ENCODE results near the gene FSTL5.

FSTL5 gene

GRCh38 chr4:162162672-162163071 is 1.1 kb downstream of the FSTL5 start:
- Histone ChIP-seq H3K9me3 (no peaks in the 10 kb centered on the region), H3K36me3 (no peaks in the 10 kb centered on the region), H3K4me1 (no peaks in the 10 kb centered on the region), H3K4me3 (ENCODE audit: low read depth, low read length) (no peak overlapping the region), H3K27me3 (no peaks in the 10 kb centered on the region)
- DNase-seq = no peak
- TF ChIP-seq CTCF (IDR thresholded peaks at IDR 0.05; ENCODE audit: low read depth, low read length) = no peak

GRCh38 chr4:162157241-162157640 is 6.6 kb downstream of the FSTL5 start:
- Histone ChIP-seq H3K9me3 (no peaks in the 10 kb centered on the region), H3K36me3 (no peaks in the 10 kb centered on the region)
- no peak for DNase-seq

GRCh38 chr4:162154862-162155540 is 8.8 kb downstream of the FSTL5 start:
- DNase-seq = no peak
- TF ChIP-seq CTCF (IDR thresholded peaks at IDR 0.05; ENCODE audit: low read depth, low read length) = no peak
- no peaks in the 10 kb centered on the region for H3K27me3 ChIP-seq
- H3K4me3 ChIP-seq (ENCODE audit: low read depth, low read length) = no peak overlapping the region
- H3K36me3 ChIP-seq = no peaks in the 10 kb centered on the region
- no peaks in the 10 kb centered on the region for H3K4me1 ChIP-seq
- no peaks in the 10 kb centered on the region for H3K9me3 ChIP-seq

More at GRCh38 chr4:162157241-162157640, 6.6 kb downstream of the FSTL5 start:
- H3K27me3 ChIP-seq = no peaks in the 10 kb centered on the region
- no peak for TF ChIP-seq CTCF (IDR thresholded peaks at IDR 0.05; ENCODE audit: low read depth, low read length)
- no peak overlapping the region for H3K4me3 ChIP-seq (ENCODE audit: low read depth, low read length)
- no peaks in the 10 kb centered on the region for H3K4me1 ChIP-seq

- no peaks in the 10 kb centered on the region for H3K4me1 ChIP-seq
- no peaks in the 10 kb centered on the region for H3K9me3 ChIP-seq
- no peaks in the 10 kb centered on the region for H3K27me3 ChIP-seq
- H3K4me3 ChIP-seq (ENCODE audit: low read depth, low read length) = no peak overlapping the region
- TF ChIP-seq CTCF (IDR thresholded peaks at IDR 0.05; ENCODE audit: low read depth, low read length) = no peak
- DNase-seq = no peak
- H3K36me3 ChIP-seq = no peaks in the 10 kb centered on the region
Measured at GRCh38 chr4:162151850-162152249, 11.9 kb downstream of the FSTL5 start.

GRCh38 chr4:162151386-162151785 is 12.4 kb downstream of the FSTL5 start:
- H3K9me3 ChIP-seq = no peaks in the 10 kb centered on the region
- H3K27me3 ChIP-seq = no peaks in the 10 kb centered on the region
- H3K4me3 ChIP-seq (ENCODE audit: low read depth, low read length) = no peak overlapping the region
- no peaks in the 10 kb centered on the region for H3K36me3 ChIP-seq
- H3K4me1 ChIP-seq = no peaks in the 10 kb centered on the region
- no peak for DNase-seq
- no peak for TF ChIP-seq CTCF (IDR thresholded peaks at IDR 0.05; ENCODE audit: low read depth, low read length)

- H3K27me3 ChIP-seq = no peaks in the 10 kb centered on the region
- H3K4me3 ChIP-seq (ENCODE audit: low read depth, low read length) = no peak overlapping the region
- no peaks in the 10 kb centered on the region for H3K4me1 ChIP-seq
- TF ChIP-seq CTCF (IDR thresholded peaks at IDR 0.05; ENCODE audit: low read depth, low read length) = no peak
- H3K9me3 ChIP-seq = no peaks in the 10 kb centered on the region
- no peak for DNase-seq
- H3K36me3 ChIP-seq = no peaks in the 10 kb centered on the region
Measured at GRCh38 chr4:162149644-162150043, 14.2 kb downstream of the FSTL5 start.

Measured in BE2C (cell line).